MM.1S (cell line): ENCODE measurements around the gene CLIC4.

ENCODE experiments used
- DNase-seq: peaks from one replicate; pipeline ENCODE4 v3.0.0-alpha.2; 2015
- H2AFZ ChIP-seq: fragments of 300-600 bp; sonication (generic); 2 replicates; pipeline ENCODE4 v1.6.0; 2016; ENCODE audit warnings: antibody characterized with exemption, low read length
- H3F3A ChIP-seq: fragments of 300-600 bp; sonication (generic); 2 replicates; pipeline ENCODE4 v1.6.1; 2016; ENCODE audit warnings: mild to moderate bottlenecking, antibody characterized with exemption, low read length, moderate library complexity, mixed read lengths; ENCODE audit not compliant: insufficient read depth
- H3K27ac ChIP-seq: fragments of 300-600 bp; sonication (generic); 2 replicates; pipeline ENCODE4 v1.5.1; 2016; ENCODE audit warnings: mild to moderate bottlenecking, low read length
- H3K27me3 ChIP-seq: fragments of 300-600 bp; sonication (generic); replicated peaks from 2 replicates; pipeline ENCODE4 v1.6.0; 2016; ENCODE audit warnings: low read length; ENCODE audit not compliant: insufficient read depth
- H3K36me3 ChIP-seq: fragments of 300-600 bp; sonication (generic); replicated peaks from 2 replicates; pipeline ENCODE4 v1.6.1; 2016; ENCODE audit warnings: mild to moderate bottlenecking, low read length, mixed read lengths; ENCODE audit not compliant: insufficient read depth
- H3K4me1 ChIP-seq: fragments of 300-600 bp; sonication (generic); 2 replicates; pipeline ENCODE4 v1.6.1; 2016; ENCODE audit warnings: low read length, mixed read lengths
- H3K4me2 ChIP-seq: fragments of 300-600 bp; sonication (generic); 2 replicates; pipeline ENCODE4 v1.6.0; 2016; ENCODE audit warnings: low read depth, low read length
- H3K4me3 ChIP-seq: fragments of 300-600 bp; sonication (generic); 2 replicates; pipeline ENCODE4 v1.5.1; 2016; ENCODE audit warnings: low read length, mixed read lengths
- H3K79me2 ChIP-seq: fragments of 300-600 bp; sonication (generic); 2 replicates; pipeline ENCODE4 v1.6.1; 2016; ENCODE audit warnings: mixed run types, low read length, mixed read lengths
- H3K9ac ChIP-seq: fragments of 300-600 bp; sonication (generic); 2 replicates; pipeline ENCODE4 v1.6.1; 2016; ENCODE audit warnings: low read length, mixed read lengths
- H3K9me2 ChIP-seq: fragments of 300-600 bp; sonication (generic); replicated peaks from 2 replicates; pipeline ENCODE4 v1.6.1; 2016; ENCODE audit warnings: mild to moderate bottlenecking, low read length, mixed read lengths; ENCODE audit not compliant: insufficient read depth
- H3K9me3 ChIP-seq: fragments of 300-600 bp; sonication (generic); replicated peaks from 2 replicates; pipeline ENCODE4 v1.6.1; 2016; ENCODE audit warnings: mild to moderate bottlenecking, low read length, mixed read lengths; ENCODE audit not compliant: insufficient read depth
- H4K20me1 ChIP-seq: fragments of 300-600 bp; sonication (generic); 2 replicates; pipeline ENCODE4 v1.6.1; 2016; ENCODE audit warnings: mild to moderate bottlenecking, low read length, moderate library complexity, mixed read lengths; ENCODE audit not compliant: insufficient read depth
- CTCF ChIP-seq: fragments of 300-600 bp; sonication (generic); IDR thresholded peaks from 2 replicates; pipeline ENCODE4 v1.5.1; 2016; ENCODE audit warnings: antibody characterized with exemption, low read length, mixed read lengths
- EZH2 ChIP-seq: fragments of 300-600 bp; sonication (generic); optimal IDR thresholded peaks from 2 replicates; pipeline ENCODE3; 2017; ENCODE audit warnings: low read depth, mild to moderate bottlenecking, antibody characterized with exemption, low read length, mixed read lengths
- EZH2phosphoT487 ChIP-seq: fragments of 300-600 bp; sonication (generic); IDR thresholded peaks from 2 replicates; pipeline ENCODE4 v1.6.1; 2018; ENCODE audit warnings: antibody characterized with exemption, low read length

The CLIC4 gene

GRCh38 chr1:24866211-24867083, 121.2 kb downstream of the CLIC4 start:
- Histone ChIP-seq H3K9me3 (no peaks in the 10 kb centered on the region), H2AFZ (no peak overlapping the region), H3F3A (no peaks in the 10 kb centered on the region), H3K4me1 (no peaks in the 10 kb centered on the region), H3K4me2 (peak overlapping the region; percentile 16; the same call in 1 of the 2 replicates), H4K20me1 (no peaks in the 10 kb centered on the region), H3K9me2 (no peaks in the 10 kb centered on the region), H3K27me3 (no peaks in the 10 kb centered on the region), H3K9ac (no peak overlapping the region), H3K27ac (no peak overlapping the region), H3K4me3 (no peak overlapping the region; the same call in 1 of the 2 replicates), H3K36me3 (no peaks in the 10 kb centered on the region), H3K79me2 (no peaks in the 10 kb centered on the region)
- TF ChIP-seq EZH2phosphoT487, result no peak
- no peak for TF ChIP-seq CTCF
- TF ChIP-seq EZH2, result no peak
- DNase-seq, result no peak

- Histone ChIP-seq H3K9ac (no peak overlapping the region), H3K4me2 (no peak overlapping the region), H3K27me3 (no peaks in the 10 kb centered on the region), H3K79me2 (no peaks in the 10 kb centered on the region), H3K9me3 (no peaks in the 10 kb centered on the region), H3K9me2 (no peaks in the 10 kb centered on the region), H3K4me1 (no peaks in the 10 kb centered on the region), H3K27ac (no peak overlapping the region), H3K36me3 (no peaks in the 10 kb centered on the region), H2AFZ (no peak overlapping the region), H4K20me1 (no peaks in the 10 kb centered on the region), H3K4me3 (no peak overlapping the region), H3F3A (no peaks in the 10 kb centered on the region)
- no peak for DNase-seq
- TF ChIP-seq CTCF, result no peak
- TF ChIP-seq EZH2, result no peak
- TF ChIP-seq EZH2phosphoT487, result no peak
Measured at GRCh38 chr1:24867084-24867870, 122.0 kb downstream of the CLIC4 start.

GRCh38 chr1:24868016-24868875, 123.0 kb downstream of the CLIC4 start:
- Histone ChIP-seq H3K9me3 (no peaks in the 10 kb centered on the region), H3K4me3 (no peak overlapping the region), H3K36me3 (no peaks in the 10 kb centered on the region), H3K79me2 (no peaks in the 10 kb centered on the region), H3K4me2 (no peak overlapping the region), H3K9ac (no peak overlapping the region), H2AFZ (no peak overlapping the region), H3K27me3 (no peaks in the 10 kb centered on the region), H3K9me2 (no peaks in the 10 kb centered on the region), H4K20me1 (no peaks in the 10 kb centered on the region), H3K27ac (no peak overlapping the region), H3F3A (no peaks in the 10 kb centered on the region), H3K4me1 (no peaks in the 10 kb centered on the region)
- no peak for DNase-seq
- TF ChIP-seq EZH2phosphoT487 (no peak), CTCF (no peak), EZH2 (no peak)
